Mammary epithelial cell (primary cell): ENCODE results near the gene RXYLT1.
A peak's percentile ranks its signal among the peaks of the same experiment; 100 is the strongest.

Source experiments
- EZH2 ChIP-seq: IDR thresholded peaks from 2 replicates; pipeline ENCODE4 v1.6.1; 2012; ENCODE audit warnings: low read length, inconsistent platforms, borderline replicate concordance
- TF ChIP-seq, protein P1 (sequence below), 2 donors: IDR thresholded peaks in 1 of 2; conservative IDR thresholded peaks in 1 of 2; 2 replicates each; pipeline ENCODE4 v1.5.1; 2011 to 2012; ENCODE audit warnings: inconsistent platforms in 2 of 2, low read length in 2 of 2, mild to moderate bottlenecking in 2 of 2, control low read depth in 1 of 2, low read depth in 1 of 2; ENCODE audit not compliant: insufficient read depth in 1 of 2; ENCODE audit errors: extremely low read depth in 1 of 2

DNA sequence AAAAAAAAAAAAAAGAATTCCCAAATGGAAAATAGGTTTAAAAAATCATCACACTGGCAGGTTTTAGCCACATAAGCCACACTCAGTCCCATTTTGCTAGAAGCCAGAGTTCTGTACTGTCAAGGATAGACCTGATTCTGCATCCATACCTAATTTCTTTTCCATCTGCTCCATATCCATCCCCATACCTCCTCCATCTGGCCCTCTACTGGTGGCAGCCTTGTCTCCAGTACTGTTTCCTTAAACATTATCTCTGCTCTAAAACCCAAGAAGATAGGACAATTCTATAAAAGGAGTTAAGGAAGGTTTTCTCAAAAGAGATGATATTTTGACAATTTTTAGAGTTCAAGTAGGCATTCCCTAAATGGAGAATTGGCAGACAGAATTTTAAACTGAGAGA, 26.0 kb upstream of the RXYLT1 start:
- TF ChIP-seq, protein P1, sequence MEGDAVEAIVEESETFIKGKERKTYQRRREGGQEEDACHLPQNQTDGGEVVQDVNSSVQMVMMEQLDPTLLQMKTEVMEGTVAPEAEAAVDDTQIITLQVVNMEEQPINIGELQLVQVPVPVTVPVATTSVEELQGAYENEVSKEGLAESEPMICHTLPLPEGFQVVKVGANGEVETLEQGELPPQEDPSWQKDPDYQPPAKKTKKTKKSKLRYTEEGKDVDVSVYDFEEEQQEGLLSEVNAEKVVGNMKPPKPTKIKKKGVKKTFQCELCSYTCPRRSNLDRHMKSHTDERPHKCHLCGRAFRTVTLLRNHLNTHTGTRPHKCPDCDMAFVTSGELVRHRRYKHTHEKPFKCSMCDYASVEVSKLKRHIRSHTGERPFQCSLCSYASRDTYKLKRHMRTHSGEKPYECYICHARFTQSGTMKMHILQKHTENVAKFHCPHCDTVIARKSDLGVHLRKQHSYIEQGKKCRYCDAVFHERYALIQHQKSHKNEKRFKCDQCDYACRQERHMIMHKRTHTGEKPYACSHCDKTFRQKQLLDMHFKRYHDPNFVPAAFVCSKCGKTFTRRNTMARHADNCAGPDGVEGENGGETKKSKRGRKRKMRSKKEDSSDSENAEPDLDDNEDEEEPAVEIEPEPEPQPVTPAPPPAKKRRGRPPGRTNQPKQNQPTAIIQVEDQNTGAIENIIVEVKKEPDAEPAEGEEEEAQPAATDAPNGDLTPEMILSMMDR (conservative IDR thresholded peaks at IDR 0.05 in 1 of 2, IDR thresholded peaks at IDR 0.05 in 1 of 2; ENCODE audit: extremely low read depth in 1 of 2, insufficient read depth in 1 of 2, low read depth in 1 of 2, low read length in 2 of 2), result peak; percentile 28 to 35
- TF ChIP-seq EZH2, result no peak
